Amniotic stem cell (primary cell): ENCODE data around the gene ILKAP.
A peak's percentile ranks its signal among the peaks of the same experiment; 100 is the strongest.
"Not testable (repeated sequence)": the region's sequence is repeated elsewhere in the genome, so short reads cannot be mapped to it uniquely, and the experiment has no call there.

ENCODE experiments used
- DNase-seq: peaks from one replicate; lab custom pipeline; 2025; lab: John Stamatoyannopoulos, UW

The ILKAP gene

GRCh38 chr2:238202326-238203093, 985 bp downstream of the ILKAP start:
- peak; percentile 1 for DNase-seq

GRCh38 chr2:238190445-238190844, 13.1 kb downstream of the ILKAP start:
- DNase-seq = no peak

- DNase-seq = no peak
Measured at GRCh38 chr2:238187618-238188548, 15.6 kb downstream of the ILKAP start.

- no peak for DNase-seq
Measured at GRCh38 chr2:238183821-238184220, 19.7 kb downstream of the ILKAP start.

GRCh38 chr2:238182362-238182761, 21.1 kb downstream of the ILKAP start:
- DNase-seq = no peak

GRCh38 chr2:238180554-238180953, 22.9 kb downstream of the ILKAP start:
- no peak for DNase-seq

GRCh38 chr2:238176613-238177012, 26.9 kb downstream of the ILKAP start:
- DNase-seq = no peak

- DNase-seq = no peak
Measured at GRCh38 chr2:238174701-238175100, 28.8 kb downstream of the ILKAP start.

GRCh38 chr2:238174291-238174690, 29.2 kb downstream of the ILKAP start:
- no peak for DNase-seq

GRCh38 chr2:238173692-238174091, 29.8 kb downstream of the ILKAP start:
- no peak for DNase-seq

- DNase-seq = no peak
Measured at GRCh38 chr2:238172439-238172838, 31.1 kb downstream of the ILKAP start.

- DNase-seq = no peak
Measured at GRCh38 chr2:238171575-238172187, 31.8 kb downstream of the ILKAP start.

- DNase-seq = not testable (repeated sequence)
Measured at GRCh38 chr2:238171072-238171431, 32.4 kb downstream of the ILKAP start.

- no peak for DNase-seq
Measured at GRCh38 chr2:238170386-238171071, 33.0 kb downstream of the ILKAP start.

- DNase-seq = peak; percentile 85
Measured at GRCh38 chr2:238169708-238170251, 33.7 kb downstream of the ILKAP start.

- DNase-seq = peak; percentile 73
Measured at GRCh38 chr2:238169048-238169707, 34.3 kb downstream of the ILKAP start.

- no peak for DNase-seq
Measured at GRCh38 chr2:238168196-238169047, 35.1 kb downstream of the ILKAP start.

- no peak for DNase-seq
Measured at GRCh38 chr2:238167761-238168160, 35.7 kb downstream of the ILKAP start.

- DNase-seq = no peak
Measured at GRCh38 chr2:238167344-238167715, 36.2 kb downstream of the ILKAP start.
